Measurements from ENCODE around the gene FAM163A.
"Not testable (repeated sequence)": the region's sequence is repeated elsewhere in the genome, so short reads cannot be mapped to it uniquely, and the experiment has no call there.

Gene FAM163A

DNA sequence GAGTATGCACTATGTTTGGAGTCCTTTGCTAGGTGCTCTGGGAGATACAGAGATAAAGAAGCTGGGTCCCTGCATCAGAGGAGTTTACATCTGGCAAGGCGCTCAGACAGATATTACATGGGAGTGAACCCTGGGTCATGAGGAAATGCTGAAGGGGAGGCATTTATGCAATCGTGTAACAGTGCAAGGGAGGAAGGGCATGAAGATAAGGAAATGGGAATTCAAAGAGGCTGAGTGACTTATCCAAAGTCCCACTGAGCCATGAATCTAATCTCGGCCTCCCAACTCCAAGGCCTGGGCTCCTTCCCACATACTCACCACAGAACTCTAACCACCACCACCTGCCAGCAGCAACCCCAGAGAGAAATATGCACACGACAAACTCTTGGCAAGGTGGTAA lies 51.6 kb downstream of the FAM163A start:
- no peak for DNase-seq

GRCh38 chr1:179798213-179798863 lies 55.2 kb downstream of the FAM163A start:
- DNase-seq: no peak

DNA sequence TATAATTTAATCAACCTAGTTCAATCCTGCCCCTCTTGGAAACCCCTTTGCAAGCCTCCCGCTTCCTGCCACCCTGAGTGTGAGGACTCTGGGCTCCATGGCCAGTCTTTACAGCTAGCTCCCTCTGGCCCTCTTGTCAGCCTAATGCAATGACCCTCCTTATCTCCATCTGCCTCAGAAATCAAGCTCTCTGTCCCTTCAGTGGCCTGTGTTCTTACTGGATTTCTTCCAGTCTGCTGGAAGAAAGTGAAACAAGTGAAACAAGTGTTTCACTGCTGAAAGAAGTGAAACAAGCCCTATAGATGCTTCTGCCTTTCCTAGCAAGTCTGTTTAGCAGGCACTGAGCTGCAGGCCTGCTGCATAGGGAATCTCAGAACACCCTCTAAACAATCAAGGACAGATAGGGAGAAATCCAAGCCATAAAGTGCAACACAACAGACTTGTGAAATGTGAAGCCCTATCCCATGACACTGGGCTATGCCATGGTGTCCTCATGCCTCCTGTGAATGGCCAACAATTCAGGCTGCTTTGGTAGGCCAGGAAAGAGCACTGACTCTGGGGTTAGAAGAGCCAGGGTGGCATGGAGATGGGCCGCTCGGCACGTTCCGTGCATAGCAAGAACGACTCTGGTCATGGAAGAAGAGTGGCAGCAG lies 55.9 kb downstream of the FAM163A start:
- DNase-seq: no peak

- no peak for DNase-seq
Observed at GRCh38 chr1:179800481-179800880, 57.4 kb downstream of the FAM163A start.

DNA sequence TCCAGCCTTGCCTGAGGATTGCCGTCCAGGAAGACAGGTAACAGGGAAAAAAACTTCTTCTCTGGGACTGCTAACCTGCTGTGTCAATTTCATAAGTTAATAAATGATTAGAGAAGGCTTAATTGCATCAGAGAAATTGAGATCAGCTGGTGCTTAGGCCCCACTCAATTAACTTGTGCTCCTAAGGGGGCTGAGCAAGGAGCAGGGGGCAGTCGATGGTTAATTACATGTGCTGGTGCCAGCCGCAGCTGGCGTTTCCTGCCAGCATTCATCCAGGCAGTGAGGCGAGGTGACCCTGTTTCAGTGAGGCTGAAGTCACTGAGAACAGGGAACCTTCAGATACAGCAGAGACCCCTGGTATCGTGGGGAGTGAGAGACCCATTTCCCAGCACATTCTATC lies 60.0 kb downstream of the FAM163A start:
- DNase-seq: no peak

DNA sequence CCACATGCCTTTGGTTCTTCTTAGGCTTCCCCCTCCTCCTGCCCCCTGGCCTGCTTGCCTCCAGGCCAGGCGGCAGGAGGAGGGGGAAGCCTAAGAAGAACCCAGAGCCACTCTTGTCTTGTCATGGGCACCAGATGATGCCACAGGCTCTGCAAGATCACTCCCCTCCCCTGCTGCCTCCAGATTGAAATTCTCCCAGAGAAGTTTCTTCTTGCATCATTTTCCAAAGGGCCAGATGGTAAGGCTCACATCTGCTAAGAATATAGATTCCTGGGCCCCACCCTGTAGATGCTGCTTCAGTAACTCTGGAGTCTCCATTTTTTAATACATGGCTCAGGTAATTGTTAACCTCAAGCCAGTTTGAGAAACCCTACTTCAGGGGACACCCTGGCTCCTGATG lies 60.8 kb downstream of the FAM163A start:
- no peak for DNase-seq

DNA sequence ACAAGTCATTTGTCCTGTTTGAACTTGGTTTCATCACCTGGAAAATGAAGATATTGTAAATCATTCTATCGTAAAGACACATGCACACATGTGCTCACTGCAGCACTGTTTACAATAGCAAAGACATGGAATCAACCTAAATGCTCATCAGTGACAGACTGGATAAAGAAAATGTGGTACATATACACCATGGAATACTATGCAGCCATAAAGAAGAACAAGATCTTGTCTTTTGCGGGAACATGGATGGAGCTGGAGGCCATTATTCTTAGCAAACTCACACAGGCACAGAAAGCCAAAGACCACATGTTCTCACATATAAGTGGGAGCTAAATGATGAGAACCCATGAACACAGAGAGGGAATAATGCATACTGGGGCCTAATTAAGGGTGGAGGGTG lies 61.3 kb downstream of the FAM163A start:
- DNase-seq: not testable (repeated sequence)

DNA sequence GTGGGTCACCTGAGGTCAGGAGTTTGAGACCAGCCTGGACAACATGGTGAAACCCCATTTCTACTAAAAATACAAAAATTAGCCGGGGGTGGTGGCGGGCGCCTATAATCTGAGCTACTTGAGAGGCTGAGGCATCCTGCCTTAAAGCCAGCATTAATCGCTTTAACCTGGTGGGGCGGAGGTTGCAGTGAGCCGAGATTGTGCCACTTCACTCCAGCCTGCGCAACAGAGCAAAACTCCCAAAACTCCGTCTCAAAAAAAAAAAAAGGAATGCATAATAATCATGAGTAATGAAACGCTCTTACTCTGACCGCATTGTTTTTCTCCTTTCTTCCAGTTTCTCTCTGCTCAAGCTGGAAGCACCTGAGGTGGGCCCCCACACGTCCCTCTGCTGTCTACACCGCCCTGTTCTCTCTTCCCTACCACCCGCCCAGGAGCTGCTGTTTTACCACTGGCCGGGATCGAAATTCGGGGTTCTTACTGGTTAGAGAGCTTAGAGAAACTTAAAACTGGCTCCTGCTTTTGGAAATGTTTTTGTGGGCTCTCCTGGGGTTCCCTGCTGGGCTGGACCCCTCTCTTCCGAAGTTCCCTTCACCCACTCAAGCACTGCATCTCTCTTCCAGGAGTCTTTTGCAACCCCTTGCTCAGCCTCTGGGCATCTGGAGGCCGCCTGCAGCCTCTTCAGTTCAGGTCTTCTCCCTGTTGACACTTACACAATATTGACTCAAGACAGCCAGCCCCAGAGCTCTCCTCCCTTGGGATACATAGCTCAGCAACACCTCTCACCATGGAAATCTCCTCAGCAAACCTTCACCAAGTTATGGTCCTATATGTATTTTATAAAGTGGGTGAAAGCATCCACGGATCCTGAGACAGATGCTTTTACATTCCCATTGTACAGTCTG lies 62.5 kb downstream of the FAM163A start:
- DNase-seq: no peak

DNA sequence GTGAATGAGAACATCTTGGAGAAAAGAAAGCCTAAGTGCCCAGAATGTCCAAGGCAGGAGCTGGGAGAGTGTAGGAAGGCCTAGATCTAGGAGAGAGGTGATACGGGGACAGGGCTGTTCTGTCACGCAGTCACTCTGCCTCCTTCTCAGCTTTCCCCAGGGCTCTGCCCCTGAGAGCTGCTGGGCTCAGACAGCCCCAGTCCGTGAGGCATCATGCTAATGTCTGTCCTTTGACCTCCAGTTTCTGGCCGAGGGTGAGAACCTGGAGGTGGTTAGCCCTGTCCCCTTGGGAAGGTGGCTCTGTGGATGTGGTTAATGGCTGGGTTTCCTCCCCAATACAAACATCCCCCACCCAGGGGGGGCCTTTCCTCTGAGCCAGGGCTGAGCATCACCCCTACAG lies 63.2 kb downstream of the FAM163A start:
- no peak for DNase-seq

- no peak for DNase-seq
Observed at GRCh38 chr1:179807291-179807690, 64.2 kb downstream of the FAM163A start.

DNA sequence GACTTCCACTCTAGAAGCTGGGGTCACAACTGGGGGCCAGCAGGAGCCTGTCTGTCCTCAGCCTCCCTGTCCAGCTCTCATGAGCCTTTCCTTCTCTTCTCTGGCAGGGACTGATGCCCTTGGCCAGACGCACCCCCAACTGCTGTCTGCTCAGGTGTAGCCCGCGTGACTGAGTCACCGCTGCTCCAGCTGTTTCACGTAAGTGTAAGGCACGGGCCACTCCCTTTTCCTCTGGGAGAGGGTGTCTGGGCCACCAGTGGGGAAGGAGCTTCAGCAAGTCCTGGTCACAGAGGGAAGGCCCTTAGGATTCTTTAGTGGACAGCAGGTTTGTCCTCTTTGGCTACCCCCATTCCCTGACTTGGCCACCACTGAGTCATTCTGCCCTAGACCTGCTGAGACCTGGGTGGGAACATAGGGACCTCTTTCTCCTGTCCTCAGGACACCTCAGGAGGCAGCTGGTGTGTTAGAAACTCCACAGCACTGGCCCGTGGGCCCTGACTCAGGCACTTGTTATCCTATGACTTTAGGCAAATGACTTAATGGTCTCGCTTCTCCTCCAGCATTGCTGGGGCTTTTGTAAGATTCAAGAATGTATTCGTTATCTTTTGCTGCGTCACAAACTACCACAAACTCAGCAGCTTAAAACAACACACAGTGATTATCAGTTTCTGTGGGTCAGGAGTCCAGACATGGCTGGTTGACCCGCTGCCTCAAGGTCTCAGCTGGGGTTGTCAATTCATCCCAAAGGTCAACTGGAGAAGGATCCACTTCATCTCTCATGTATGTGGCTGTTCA lies 64.8 kb downstream of the FAM163A start:
- no peak for DNase-seq

- no peak for DNase-seq
Observed at GRCh38 chr1:179808503-179808902, 65.4 kb downstream of the FAM163A start.

- DNase-seq: peak; percentile 70
Observed at GRCh38 chr1:179809506-179810366, 66.6 kb downstream of the FAM163A start.

- DNase-seq: no peak
Observed at GRCh38 chr1:179810367-179810715, 67.2 kb downstream of the FAM163A start.

DNA sequence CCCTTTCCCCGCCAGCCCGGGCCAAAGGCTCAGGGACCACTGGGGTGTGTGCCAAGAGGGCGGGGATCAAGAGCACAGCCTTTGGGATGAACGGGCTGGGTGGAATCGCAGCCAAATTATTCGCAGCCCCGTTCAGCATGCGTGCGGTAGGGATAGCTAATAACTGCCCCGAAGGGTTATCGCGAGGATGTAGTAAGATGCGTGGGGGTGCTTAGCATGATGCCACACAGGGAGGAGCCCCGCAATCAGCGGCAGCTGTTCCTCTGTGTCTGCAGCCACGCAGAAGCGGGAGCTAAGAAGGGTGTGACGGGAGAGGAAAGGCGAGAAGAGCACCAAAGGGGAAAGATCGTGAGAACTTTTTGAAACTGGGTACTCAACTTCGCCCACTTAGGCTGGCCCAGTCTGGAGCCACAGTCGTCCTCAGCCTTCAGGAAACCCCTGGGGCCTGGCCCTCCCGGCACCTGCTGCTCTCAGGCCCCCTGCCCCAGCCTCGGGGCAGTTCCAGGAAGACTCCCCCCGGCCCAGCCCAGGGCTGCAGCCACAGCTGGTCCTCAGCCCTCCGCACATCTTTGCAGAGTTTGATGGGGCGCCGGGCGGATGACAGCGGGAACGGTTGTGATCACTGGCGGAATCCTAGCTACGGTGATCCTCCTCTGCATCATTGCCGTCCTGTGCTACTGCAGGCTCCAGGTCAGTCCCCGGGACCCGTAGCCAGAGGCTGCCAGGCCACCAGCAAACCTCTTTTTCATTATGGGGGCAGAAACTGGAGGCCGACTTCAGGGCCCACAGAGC lies 69.6 kb downstream of the FAM163A start:
- DNase-seq: no peak

DNA sequence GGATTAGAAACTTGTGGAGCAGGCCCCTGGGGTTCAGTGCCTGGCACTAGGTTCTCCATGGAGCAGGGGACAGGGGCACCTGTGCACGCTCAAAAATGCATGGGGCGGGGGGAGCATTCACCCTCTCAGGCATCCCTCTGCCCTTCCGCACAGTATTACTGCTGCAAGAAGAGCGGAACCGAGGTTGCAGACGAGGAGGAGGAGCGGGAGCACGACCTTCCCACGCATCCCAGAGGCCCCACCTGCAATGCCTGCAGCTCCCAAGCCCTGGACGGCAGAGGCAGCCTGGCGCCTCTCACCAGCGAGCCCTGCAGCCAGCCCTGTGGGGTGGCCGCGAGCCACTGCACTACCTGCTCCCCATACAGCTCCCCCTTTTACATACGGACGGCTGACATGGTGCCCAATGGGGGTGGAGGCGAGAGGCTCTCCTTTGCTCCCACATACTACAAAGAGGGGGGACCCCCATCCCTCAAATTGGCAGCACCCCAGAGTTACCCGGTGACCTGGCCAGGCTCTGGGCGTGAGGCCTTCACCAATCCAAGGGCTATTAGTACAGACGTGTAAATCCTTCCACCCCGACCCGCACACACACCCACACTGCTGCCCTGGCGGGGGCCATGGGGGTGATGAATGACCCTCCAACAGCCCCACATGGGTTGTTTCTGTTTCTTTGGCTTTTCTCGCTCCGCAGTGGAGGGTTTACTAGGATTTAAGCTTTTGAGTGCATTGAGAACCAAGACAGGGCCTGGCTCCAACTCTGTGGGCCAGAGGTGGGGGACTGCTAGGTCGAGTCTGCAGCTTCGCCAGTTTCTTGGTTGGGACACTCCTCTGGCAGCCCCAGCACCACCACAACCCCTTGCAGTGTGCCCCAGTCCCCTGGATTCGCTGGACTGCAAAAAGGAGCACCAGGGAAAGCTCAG lies 70.8 kb downstream of the FAM163A start:
- DNase-seq: no peak

- no peak for DNase-seq
Observed at GRCh38 chr1:179814546-179814838, 71.4 kb downstream of the FAM163A start.

DNA sequence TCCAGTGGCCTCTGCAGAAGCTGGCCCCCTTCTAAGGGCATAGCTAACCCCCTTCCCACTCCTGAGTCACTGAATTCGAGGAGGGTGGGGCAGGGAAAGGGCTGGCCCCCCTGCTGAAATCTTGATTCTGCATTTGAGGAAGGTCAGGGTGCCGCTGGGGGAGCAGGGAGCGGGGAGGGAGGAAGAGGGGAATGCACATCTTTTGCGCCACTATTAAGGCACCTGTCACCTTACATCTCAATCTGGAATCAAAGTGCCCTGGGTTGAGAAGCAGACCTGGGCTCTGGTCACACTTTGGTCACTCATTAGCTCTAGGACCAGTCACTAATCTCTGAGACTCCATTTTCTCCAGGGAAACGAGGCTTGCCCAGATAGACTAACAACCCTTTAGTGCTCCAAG lies 72.5 kb downstream of the FAM163A start:
- no peak for DNase-seq

GRCh38 chr1:179816196-179816960 lies 73.3 kb downstream of the FAM163A start:
- DNase-seq: no peak

- DNase-seq: no peak
Observed at GRCh38 chr1:179817056-179817455, 74.0 kb downstream of the FAM163A start.
